Anterior cingulate cortex (tissue), 58 donors: ENCODE measurements around the gene RELN.
"Not testable (repeated sequence)": the region's sequence is repeated elsewhere in the genome, so short reads cannot be mapped to it uniquely, and the experiment has no call there.

Experiments
- DNase-seq, 58 donors: peaks; one replicate each; lab custom pipeline; 2025; lab: John Stamatoyannopoulos, UW

Gene RELN

DNA sequence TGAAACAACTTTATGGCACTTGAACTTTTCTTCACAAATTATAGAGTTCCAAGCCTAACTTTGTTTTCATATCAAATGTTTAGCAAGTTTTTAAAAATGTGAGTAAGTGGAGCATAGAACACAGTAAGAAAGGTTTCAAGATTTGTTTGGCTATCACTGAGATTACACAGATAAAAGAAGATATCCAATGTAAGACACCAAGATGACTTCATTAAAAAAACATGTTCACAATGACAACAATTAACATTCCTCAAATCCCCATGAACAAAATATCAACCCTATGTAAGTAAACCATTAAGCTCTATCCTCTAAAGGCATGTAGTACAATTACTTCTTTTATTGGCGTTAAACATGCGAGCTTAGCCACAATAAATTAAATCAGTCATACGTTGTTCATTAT lies 129.7 kb downstream of the RELN start:
- no peak for DNase-seq

DNA sequence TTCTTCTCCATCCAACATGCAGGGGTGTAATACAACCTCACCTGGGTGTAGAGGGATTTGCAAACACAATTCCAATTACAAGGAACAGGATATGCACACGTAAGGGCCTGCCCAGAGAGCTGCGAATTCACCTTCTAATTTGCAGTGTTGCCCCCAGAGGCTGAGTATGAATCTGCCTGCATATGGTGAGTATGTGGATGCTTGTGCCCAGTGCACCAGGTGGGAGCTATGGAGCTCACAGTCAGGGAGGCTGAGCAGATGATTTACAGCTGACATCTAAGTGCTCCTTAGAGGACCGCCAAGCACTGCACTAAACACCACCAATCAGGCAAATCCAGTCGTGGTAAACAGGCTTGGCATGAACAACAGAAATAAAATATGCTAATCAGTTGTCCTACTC lies 132.0 kb downstream of the RELN start:
- DNase-seq, result no peak

DNA sequence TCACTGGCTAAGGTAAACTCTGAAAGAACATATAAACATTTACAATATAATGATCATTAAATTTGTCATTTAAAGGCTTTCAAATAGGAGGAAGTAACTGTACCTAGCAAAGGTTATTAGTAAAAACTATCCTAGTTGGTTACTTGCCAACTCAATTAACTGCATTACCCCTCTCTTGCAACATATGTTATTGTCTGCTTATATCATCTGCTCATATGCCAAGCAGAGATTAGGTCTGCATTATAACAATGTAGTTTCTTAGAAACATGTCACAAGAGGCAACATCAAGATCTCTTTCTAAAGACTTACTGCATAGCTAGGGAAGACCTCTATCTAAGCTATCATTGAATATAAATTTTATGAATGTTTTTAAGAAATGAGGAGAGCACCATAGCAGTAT lies 132.5 kb downstream of the RELN start:
- no peak for DNase-seq

- DNase-seq, result no peak
Observed at GRCh38 chr7:103855671-103856070, 133.8 kb downstream of the RELN start.

DNA sequence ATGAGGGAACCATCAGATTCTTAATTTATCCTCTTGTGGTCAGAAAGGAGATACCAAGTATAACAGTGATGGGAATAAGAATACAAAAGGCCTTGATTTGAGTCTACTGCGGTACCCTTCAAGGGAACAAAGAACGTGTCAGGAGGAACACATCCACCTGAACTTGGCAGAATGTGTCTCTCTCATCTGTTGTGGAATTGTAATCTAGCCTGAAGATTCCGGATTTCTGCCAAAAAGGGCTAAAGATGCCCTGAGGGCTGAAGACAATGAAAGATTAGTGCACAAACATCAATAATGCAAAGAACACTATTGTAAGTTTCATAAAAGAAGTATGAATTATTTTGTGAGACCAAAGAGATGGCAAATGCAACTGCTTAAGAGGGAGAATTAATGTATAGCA lies 134.8 kb downstream of the RELN start:
- DNase-seq, result no peak

- no peak for DNase-seq
Observed at GRCh38 chr7:103851357-103851756, 138.1 kb downstream of the RELN start.

- DNase-seq, result no peak
Observed at GRCh38 chr7:103843689-103844480, 145.6 kb downstream of the RELN start.

GRCh38 chr7:103833401-103833800 lies 156.1 kb downstream of the RELN start:
- DNase-seq, result no peak

DNA sequence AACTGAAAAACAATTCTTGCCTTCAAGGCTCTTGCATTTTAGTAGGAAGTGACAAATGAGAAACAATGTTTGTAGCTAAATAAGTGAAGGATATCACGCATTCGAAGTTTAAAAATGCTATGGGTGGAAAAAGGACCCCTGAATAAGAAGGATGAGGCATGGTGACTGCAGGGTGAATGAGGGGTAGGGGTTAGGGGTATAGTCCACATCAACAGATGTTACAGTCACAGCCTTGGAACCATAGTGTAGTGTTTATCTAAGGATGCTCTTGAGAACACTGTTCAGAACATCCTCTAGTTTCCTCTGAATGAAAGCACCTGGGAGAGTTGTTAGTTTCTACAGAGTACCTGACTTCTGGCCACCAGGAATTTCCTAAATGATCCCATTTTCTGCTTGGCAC lies 157.0 kb downstream of the RELN start:
- no peak for DNase-seq

GRCh38 chr7:103824251-103824650 lies 165.2 kb downstream of the RELN start:
- DNase-seq, result no peak

GRCh38 chr7:103823084-103823483 lies 166.4 kb downstream of the RELN start:
- DNase-seq, result no peak

- DNase-seq, result peak in 1 of 58 donors; percentile 1
Observed at GRCh38 chr7:103821092-103821491, 168.4 kb downstream of the RELN start.

DNA sequence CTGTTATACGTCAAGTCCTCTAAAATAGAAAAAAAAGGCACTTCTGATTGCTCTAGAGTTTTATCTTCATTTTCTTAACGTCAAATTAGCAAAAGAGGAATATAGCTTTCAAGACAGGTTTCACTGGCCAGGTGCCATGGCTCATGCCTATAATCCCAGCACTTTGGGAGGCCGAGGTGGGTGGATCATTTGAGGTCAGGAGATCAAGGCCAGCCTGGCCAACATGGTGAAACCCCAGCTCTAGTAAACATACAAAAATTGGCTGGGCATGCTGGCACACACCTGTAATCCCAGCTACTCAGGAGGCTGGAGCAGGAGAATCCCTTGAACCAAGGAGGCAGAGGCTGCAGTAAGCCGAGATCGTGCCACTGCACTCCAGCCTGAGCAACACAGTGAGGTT lies 173.5 kb downstream of the RELN start:
- DNase-seq, result not testable (repeated sequence)

GRCh38 chr7:103813970-103814369 lies 175.5 kb downstream of the RELN start:
- DNase-seq, result no peak

DNA sequence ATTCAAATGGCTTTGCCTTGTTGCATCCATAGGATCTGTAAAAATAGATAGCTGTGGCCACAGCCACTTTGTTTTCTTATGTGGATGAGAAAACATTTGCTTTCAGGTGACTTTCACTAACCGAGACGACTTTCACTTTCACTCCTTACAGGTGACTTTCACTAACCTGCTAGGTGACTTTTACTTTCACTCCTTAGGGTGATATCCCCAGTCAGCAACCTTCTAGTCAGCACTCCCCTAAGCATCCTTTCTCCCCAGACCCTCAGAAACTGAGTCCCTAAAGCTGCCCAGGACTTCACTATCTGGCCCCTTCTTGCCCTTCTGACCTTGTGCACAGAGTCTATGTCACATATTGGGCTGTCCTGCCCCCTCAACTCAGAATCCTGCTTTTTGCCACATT lies 177.5 kb downstream of the RELN start:
- no peak for DNase-seq

GRCh38 chr7:103811290-103811689 lies 178.2 kb downstream of the RELN start:
- DNase-seq, result no peak

DNA sequence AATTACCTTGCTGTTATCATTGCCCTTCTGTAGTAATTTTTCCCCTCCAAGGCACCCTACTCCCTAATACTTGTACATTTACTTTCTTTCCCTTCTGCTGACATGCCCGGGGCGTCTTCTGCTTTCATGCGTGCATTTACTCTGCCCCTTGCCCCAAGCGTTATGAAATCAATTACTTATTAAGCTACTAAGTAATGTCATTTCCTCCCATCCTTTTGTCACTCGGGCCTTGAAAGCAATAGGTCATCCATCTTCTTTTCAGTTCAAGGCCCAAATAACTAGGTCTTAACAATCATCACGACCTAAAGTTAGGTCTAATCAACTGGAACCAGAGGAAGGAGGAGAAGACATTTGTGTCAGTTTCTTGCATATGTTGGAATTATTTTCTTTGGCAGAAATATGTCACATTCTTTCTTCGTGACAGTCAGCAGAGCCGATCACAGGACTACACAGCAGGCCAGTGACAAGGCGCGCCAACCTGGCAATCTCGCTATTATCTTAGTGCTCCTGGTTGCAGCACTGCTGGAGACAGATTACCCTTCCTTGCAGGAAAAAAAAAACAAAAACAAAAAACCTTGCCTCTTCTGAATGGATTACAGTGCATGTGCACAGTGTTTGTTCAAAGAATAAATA lies 179.2 kb downstream of the RELN start:
- no peak for DNase-seq

DNA sequence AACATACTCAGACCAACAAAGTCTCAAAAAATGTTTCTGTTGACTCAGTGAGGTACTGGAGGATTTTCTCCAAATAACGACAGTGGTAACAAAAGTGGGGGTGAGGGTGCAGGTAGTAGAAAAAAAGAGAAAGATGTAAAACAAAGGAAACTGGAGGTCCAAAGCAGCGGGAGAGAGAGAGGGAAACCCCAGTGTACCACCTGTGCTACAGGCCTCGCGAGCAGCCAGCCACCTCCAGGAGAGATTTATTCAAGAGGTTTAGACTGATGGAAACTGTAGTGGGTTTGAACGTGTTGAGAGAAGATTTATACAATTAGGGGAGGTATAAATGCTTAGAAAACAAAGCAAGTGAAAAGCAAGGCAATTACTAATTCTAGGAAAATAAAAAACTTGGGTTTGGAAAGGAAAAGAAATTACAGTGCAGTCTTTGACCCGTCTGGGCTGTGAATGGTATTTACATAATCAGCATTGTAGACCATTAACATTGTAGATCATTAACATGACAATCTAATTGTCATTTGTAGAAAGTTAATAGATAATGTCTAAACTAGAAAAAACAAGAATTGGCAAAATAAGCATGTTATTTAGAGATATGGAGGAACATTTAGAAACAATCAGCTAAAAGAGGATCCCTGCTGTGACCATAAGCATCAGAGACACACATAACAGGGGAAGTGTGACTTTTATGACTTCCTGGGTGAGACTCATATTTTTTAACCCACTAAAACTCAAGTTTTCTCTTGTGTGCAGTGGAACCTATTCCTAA lies 180.0 kb downstream of the RELN start:
- no peak for DNase-seq

DNA sequence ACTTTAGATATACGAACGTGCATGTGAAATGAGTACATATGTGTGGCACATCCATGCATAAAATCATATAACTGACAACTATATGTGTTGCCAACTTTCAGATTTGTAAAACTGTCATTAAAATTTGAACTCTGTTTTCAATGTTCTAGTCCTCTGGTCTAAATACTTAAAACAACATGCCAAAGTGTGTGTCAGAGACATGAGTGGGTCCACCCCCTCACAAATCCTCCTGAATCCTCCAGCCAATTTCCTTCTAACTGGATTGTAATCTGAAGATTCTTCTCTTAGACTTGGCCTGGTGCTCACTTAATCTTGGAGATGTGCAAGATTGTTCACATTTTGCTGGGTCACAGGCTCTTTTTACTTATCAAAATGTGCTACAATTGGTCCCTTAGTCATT lies 184.1 kb downstream of the RELN start:
- no peak for DNase-seq

GRCh38 chr7:103803631-103804030 lies 185.8 kb downstream of the RELN start:
- DNase-seq, result no peak

DNA sequence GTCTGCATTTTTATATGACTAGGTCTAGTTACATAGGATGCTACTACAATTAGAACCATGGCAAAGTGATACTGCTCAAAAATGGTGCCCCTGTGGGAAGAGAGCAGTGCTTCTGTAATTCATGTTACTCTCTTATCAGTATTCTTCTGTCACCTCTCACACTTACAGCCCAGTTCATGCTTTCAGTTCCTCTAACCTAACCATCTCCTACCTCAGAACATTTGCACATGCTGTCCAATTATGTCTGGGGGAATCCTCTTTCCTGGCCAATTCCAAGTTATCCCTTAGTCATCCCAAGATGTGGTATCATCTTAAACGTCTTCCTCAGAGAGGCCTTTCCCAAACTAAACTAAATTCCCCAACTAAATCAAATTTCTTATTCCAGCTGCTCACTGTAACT lies 190.2 kb downstream of the RELN start:
- DNase-seq, result no peak
